ENCODE measurements around the gene GSTM4.
"Not testable (repeated sequence)": the region's sequence is repeated elsewhere in the genome, so short reads cannot be mapped to it uniquely, and the experiment has no call there.

Gene GSTM4

GRCh38 chr1:109671067-109671466, 15.2 kb downstream of the GSTM4 start:
- Histone ChIP-seq H3K79me2 (ENCODE audit: control insufficient read depth, insufficient read depth, low read length) (no peaks in the 10 kb centered on the region), H3K56ac (ENCODE audit: low read length) (no peak overlapping the region), H3K27ac (ENCODE audit: low read depth, low read length) (no peak overlapping the region), H3K79me1 (ENCODE audit: low read length) (no peaks in the 10 kb centered on the region), H2BK5ac (ENCODE audit: low read length) (no peak overlapping the region), H3K27me3 (ENCODE audit: insufficient read depth, low read length, poor library complexity) (no peaks in the 10 kb centered on the region), H3K23ac (ENCODE audit: low read length) (no peak overlapping the region), H4K8ac (ENCODE audit: low read depth, low read length) (no peak overlapping the region), H3K4me2 (ENCODE audit: low read length) (no peak overlapping the region), H2BK120ac (ENCODE audit: low read depth, low read length) (no peak overlapping the region), H2AK5ac (ENCODE audit: low read length) (no peak overlapping the region), H3K4me1 (ENCODE audit: control insufficient read depth, low read depth, low read length) (no peaks in the 10 kb centered on the region), H4K5ac (ENCODE audit: low read length) (no peak overlapping the region), H3K9ac (ENCODE audit: low read length) (no peak overlapping the region), H3K36me3 (ENCODE audit: control insufficient read depth, insufficient read depth, low read length) (no peaks in the 10 kb centered on the region), H3K4ac (ENCODE audit: low read depth, low read length) (no peak overlapping the region), H2BK15ac (replicated peaks; ENCODE audit: low read depth) (no peak overlapping the region), H3K4me3 (ENCODE audit: low read length) (no peak overlapping the region), H3K18ac (ENCODE audit: low read length) (no peak overlapping the region)
- DNase-seq, result no peak
- WGBS (ENCODE audit: extremely low coverage, insufficient coverage, low lambda C conversion rate), result no CpG with 5 or more reads among the region's 5 CpGs

DNA sequence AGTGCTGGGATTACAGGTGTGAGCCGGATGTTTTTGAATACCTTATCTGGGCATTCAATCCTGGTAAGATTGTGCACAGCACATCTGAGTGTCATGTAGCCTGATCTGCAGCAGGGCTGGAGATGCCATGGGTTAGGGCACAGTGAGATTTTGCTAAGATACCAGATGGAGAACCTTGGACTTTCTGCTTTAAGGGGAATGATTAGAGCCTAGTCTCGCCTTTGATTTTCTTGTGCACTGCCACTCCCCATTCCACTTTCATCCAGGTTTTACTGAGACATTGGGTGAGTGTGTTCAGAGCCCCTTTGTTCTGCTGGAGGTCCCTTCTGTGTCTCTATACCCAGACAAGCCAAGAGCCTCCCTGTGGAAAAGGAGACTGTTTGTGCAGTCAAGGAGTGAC, 18.0 kb downstream of the GSTM4 start:
- not testable (repeated sequence) for H3K79me1 ChIP-seq (ENCODE audit: low read length); DNase-seq; H3K9ac ChIP-seq (ENCODE audit: low read length); H3K4ac ChIP-seq (ENCODE audit: low read depth, low read length); H2AK5ac ChIP-seq (ENCODE audit: low read length); H3K4me2 ChIP-seq (ENCODE audit: low read length); H4K8ac ChIP-seq (ENCODE audit: low read depth, low read length); H3K27me3 ChIP-seq (ENCODE audit: insufficient read depth, low read length, poor library complexity); H3K4me3 ChIP-seq (ENCODE audit: low read length); H2BK15ac ChIP-seq (replicated peaks; ENCODE audit: low read depth); H3K36me3 ChIP-seq (ENCODE audit: control insufficient read depth, insufficient read depth, low read length); H3K4me1 ChIP-seq (ENCODE audit: control insufficient read depth, low read depth, low read length); H3K18ac ChIP-seq (ENCODE audit: low read length); H3K23ac ChIP-seq (ENCODE audit: low read length); H3K79me2 ChIP-seq (ENCODE audit: control insufficient read depth, insufficient read depth, low read length); H2BK5ac ChIP-seq (ENCODE audit: low read length); H4K5ac ChIP-seq (ENCODE audit: low read length); H3K56ac ChIP-seq (ENCODE audit: low read length); H2BK120ac ChIP-seq (ENCODE audit: low read depth, low read length); H3K27ac ChIP-seq (ENCODE audit: low read depth, low read length)
- no CpG with 5 or more reads among the region's 2 CpGs for WGBS (ENCODE audit: extremely low coverage, insufficient coverage, low lambda C conversion rate)

DNA sequence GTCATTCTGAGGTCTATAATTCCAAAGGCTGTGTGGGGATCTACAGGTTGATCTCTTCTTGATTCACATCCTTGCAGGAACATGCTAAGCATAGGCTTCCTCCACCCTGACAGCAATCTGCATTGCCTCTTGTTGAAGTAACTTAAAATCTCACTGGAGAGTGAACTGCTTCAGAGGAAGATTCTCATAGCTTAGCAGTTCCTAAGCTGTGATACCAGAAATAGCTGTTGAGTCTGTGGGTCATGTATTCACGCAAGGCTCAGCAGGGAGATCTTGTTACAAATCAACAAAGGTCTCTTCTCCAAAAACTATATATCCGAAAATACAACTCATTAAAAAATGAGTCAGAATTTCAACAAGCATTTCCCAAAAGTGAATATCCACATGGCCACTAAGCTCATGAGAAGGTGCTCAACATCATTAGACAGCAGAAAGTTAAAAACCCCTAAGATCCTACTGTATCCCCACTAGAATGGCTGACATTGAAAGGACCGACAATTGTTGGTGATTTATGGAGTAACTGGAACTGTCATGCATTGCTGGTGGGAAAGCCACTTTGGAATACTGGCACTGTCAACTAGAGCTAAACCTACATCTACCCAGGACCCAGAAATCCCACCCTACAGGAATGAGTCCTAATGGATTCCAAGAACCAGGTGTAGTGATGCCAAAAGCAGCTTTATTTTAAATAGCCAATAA, 20.9 kb downstream of the GSTM4 start:
- not testable (repeated sequence) for H3K4me3 ChIP-seq (ENCODE audit: low read length); H3K23ac ChIP-seq (ENCODE audit: low read length); H3K79me1 ChIP-seq (ENCODE audit: low read length); H4K8ac ChIP-seq (ENCODE audit: low read depth, low read length); DNase-seq; H3K36me3 ChIP-seq (ENCODE audit: control insufficient read depth, insufficient read depth, low read length); H3K79me2 ChIP-seq (ENCODE audit: control insufficient read depth, insufficient read depth, low read length); H2AK5ac ChIP-seq (ENCODE audit: low read length); H4K5ac ChIP-seq (ENCODE audit: low read length); H3K9ac ChIP-seq (ENCODE audit: low read length); H3K27ac ChIP-seq (ENCODE audit: low read depth, low read length); H2BK5ac ChIP-seq (ENCODE audit: low read length); H3K4ac ChIP-seq (ENCODE audit: low read depth, low read length); H3K4me2 ChIP-seq (ENCODE audit: low read length); H3K56ac ChIP-seq (ENCODE audit: low read length); H3K27me3 ChIP-seq (ENCODE audit: insufficient read depth, low read length, poor library complexity); H2BK120ac ChIP-seq (ENCODE audit: low read depth, low read length); H3K4me1 ChIP-seq (ENCODE audit: control insufficient read depth, low read depth, low read length); H3K18ac ChIP-seq (ENCODE audit: low read length); H2BK15ac ChIP-seq (replicated peaks; ENCODE audit: low read depth)
- WGBS (ENCODE audit: extremely low coverage, insufficient coverage, low lambda C conversion rate), result no CpG with 5 or more reads among the region's 3 CpGs

DNA sequence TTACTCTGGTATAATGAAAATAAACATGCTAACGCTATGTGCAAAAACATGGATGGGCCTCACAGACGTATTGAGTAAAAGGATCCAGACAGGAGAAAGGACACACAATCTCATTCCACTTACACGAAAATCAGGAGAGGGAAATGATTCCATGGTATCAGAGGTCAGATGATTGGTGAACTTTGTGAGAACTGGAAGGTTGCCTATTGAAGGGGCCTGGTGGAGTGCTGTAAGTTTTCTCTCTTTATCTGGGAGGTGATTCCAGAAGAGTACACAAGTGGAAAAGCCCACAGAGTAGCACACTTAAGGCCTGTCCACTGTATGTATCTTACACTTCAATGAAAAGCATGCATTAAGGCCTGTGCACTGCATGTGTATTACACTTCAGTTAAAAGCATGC, 21.6 kb downstream of the GSTM4 start:
- Histone ChIP-seq H3K23ac (ENCODE audit: low read length) (no peak overlapping the region), H3K79me2 (ENCODE audit: control insufficient read depth, insufficient read depth, low read length) (no peaks in the 10 kb centered on the region), H3K79me1 (ENCODE audit: low read length) (no peaks in the 10 kb centered on the region), H3K27ac (ENCODE audit: low read depth, low read length) (no peak overlapping the region), H3K9ac (ENCODE audit: low read length) (no peak overlapping the region), H2BK120ac (ENCODE audit: low read depth, low read length) (no peak overlapping the region), H2BK15ac (replicated peaks; ENCODE audit: low read depth) (no peak overlapping the region), H3K27me3 (ENCODE audit: insufficient read depth, low read length, poor library complexity) (no peaks in the 10 kb centered on the region), H3K4me3 (ENCODE audit: low read length) (no peak overlapping the region), H3K18ac (ENCODE audit: low read length) (no peak overlapping the region), H3K36me3 (ENCODE audit: control insufficient read depth, insufficient read depth, low read length) (no peaks in the 10 kb centered on the region), H4K8ac (ENCODE audit: low read depth, low read length) (no peak overlapping the region), H4K5ac (ENCODE audit: low read length) (no peak overlapping the region), H3K56ac (ENCODE audit: low read length) (no peak overlapping the region), H2BK5ac (ENCODE audit: low read length) (no peak overlapping the region), H3K4me1 (ENCODE audit: control insufficient read depth, low read depth, low read length) (no peaks in the 10 kb centered on the region), H3K4ac (ENCODE audit: low read depth, low read length) (no peak overlapping the region), H2AK5ac (ENCODE audit: low read length) (no peak overlapping the region), H3K4me2 (ENCODE audit: low read length) (no peak overlapping the region)
- no peak for DNase-seq
- no CpG with 5 or more reads among the region's 3 CpGs for WGBS (ENCODE audit: extremely low coverage, insufficient coverage, low lambda C conversion rate)

DNA sequence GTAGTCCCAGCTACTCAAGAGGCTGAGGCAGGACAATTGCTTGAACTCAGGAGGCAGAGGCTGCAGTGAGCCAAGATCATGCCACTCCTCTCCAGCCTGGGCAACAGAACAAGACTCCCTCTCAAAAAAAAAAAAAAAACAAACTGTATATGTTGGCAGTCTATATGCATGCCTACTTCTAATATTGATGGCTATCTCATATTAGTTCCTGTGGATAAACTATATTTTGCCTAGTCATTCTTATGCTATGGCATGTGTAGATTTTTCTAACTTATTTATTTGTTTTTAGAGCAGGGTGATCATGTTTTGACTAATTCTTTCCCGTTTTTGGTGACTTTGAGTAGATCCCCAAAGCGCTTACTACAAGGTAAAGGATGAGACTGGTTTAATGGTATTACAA, 22.7 kb downstream of the GSTM4 start:
- H3K27ac ChIP-seq (ENCODE audit: low read depth, low read length); H2BK120ac ChIP-seq (ENCODE audit: low read depth, low read length); H3K79me1 ChIP-seq (ENCODE audit: low read length); H3K4me3 ChIP-seq (ENCODE audit: low read length); H2AK5ac ChIP-seq (ENCODE audit: low read length); H4K8ac ChIP-seq (ENCODE audit: low read depth, low read length); H3K4me2 ChIP-seq (ENCODE audit: low read length); H3K56ac ChIP-seq (ENCODE audit: low read length); H3K23ac ChIP-seq (ENCODE audit: low read length); H2BK15ac ChIP-seq (replicated peaks; ENCODE audit: low read depth); H2BK5ac ChIP-seq (ENCODE audit: low read length); H4K5ac ChIP-seq (ENCODE audit: low read length); H3K18ac ChIP-seq (ENCODE audit: low read length); H3K4me1 ChIP-seq (ENCODE audit: control insufficient read depth, low read depth, low read length); H3K9ac ChIP-seq (ENCODE audit: low read length); H3K27me3 ChIP-seq (ENCODE audit: insufficient read depth, low read length, poor library complexity); H3K79me2 ChIP-seq (ENCODE audit: control insufficient read depth, insufficient read depth, low read length); H3K4ac ChIP-seq (ENCODE audit: low read depth, low read length); DNase-seq; H3K36me3 ChIP-seq (ENCODE audit: control insufficient read depth, insufficient read depth, low read length): not testable (repeated sequence)
- WGBS (ENCODE audit: extremely low coverage, insufficient coverage, low lambda C conversion rate), result no CpG with 5 or more reads among the region's 2 CpGs

GRCh38 chr1:109684777-109685176, 28.9 kb downstream of the GSTM4 start:
- not testable (repeated sequence) for H3K4me2 ChIP-seq (ENCODE audit: low read length); H3K18ac ChIP-seq (ENCODE audit: low read length); H3K4ac ChIP-seq (ENCODE audit: low read depth, low read length); H3K27ac ChIP-seq (ENCODE audit: low read depth, low read length); H3K79me2 ChIP-seq (ENCODE audit: control insufficient read depth, insufficient read depth, low read length); H3K4me3 ChIP-seq (ENCODE audit: low read length); H3K79me1 ChIP-seq (ENCODE audit: low read length); H2AK5ac ChIP-seq (ENCODE audit: low read length); H2BK120ac ChIP-seq (ENCODE audit: low read depth, low read length); H4K5ac ChIP-seq (ENCODE audit: low read length); H3K23ac ChIP-seq (ENCODE audit: low read length); H2BK5ac ChIP-seq (ENCODE audit: low read length); H3K9ac ChIP-seq (ENCODE audit: low read length); H2BK15ac ChIP-seq (replicated peaks; ENCODE audit: low read depth); H3K4me1 ChIP-seq (ENCODE audit: control insufficient read depth, low read depth, low read length); H3K56ac ChIP-seq (ENCODE audit: low read length); DNase-seq; H4K8ac ChIP-seq (ENCODE audit: low read depth, low read length); H3K36me3 ChIP-seq (ENCODE audit: control insufficient read depth, insufficient read depth, low read length); H3K27me3 ChIP-seq (ENCODE audit: insufficient read depth, low read length, poor library complexity)
- WGBS (ENCODE audit: extremely low coverage, insufficient coverage, low lambda C conversion rate), result no CpG with 5 or more reads among the region's 6 CpGs

Data from mesendoderm (in vitro differentiated cells).